HepG2 (cell line): ENCODE results near the gene OMA1. TPM values are rescaled to one million over a fixed set of nuclear protein-coding genes. Genes with fewer than 3 reads are reported as not detected.

Experiments used
- ATAC-seq: fragments of 200-7000 bp; cut with Tn5 transposase; 3 replicates; pipeline ENCODE4 v1.9.1; 2020; ENCODE audit warnings: mild to moderate bottlenecking, moderate library complexity
- BruUV-seq: library from RNA; stranded (reverse); fragments of 400-500 nt; replicated peaks from 2 replicates; lab custom pipeline; 2021; lab: Mats Ljungman, UMichigan
- CTCF ChIA-PET: fragments of 300-600 bp; formaldehyde crosslinking; extraction: SDS; loops from one replicate; lab custom pipeline; 2021; ENCODE audit warnings: low total read pairs, inconsistent platforms, low intra/inter-chr PET ratio; lab: Yijun Ruan, JAX
- POLR2A ChIA-PET: fragments of 350-600 bp; sonication (Branson Sonifier 250); formaldehyde crosslinking; loops from one replicate; lab custom pipeline; 2020; ENCODE audit warnings: antibody characterized with exemption, inconsistent platforms; lab: Yijun Ruan, JAX
- DNase-seq: peaks from one replicate; pipeline ENCODE4 v3.0.0-alpha.2; 2015; ENCODE audit warnings: low spot score
- FAIRE-seq: peaks from 3 replicates; lab custom pipeline; 2011; peaks lifted over from hg19 to GRCh38; lab: Jason Lieb, UNC
- H2AFZ ChIP-seq: one replicate; pipeline ENCODE4 v1.6.1; 2011; ENCODE audit warnings: low read length, inconsistent platforms
- H3K27ac ChIP-seq: fragments of 300-600 bp; 3 replicates; pipeline ENCODE4 v1.8.0; 2011; ENCODE audit warnings: mixed run types, mild to moderate bottlenecking, mixed read lengths, low read length, inconsistent platforms; ENCODE audit not compliant: insufficient read depth; ENCODE audit errors: extremely low read length
- H3K27me3 ChIP-seq, 2 experiments: fragments of 200-600 bp in 1 of 2; 2 replicates in 1 of 2; 3 replicates in 1 of 2; pipeline versions ENCODE4 v1.6.0 to v1.8.0; 2011; ENCODE audit warnings: low read length in 2 of 2, mild to moderate bottlenecking in 2 of 2, moderate library complexity in 2 of 2, inconsistent platforms in 1 of 2; ENCODE audit not compliant: insufficient read depth in 2 of 2, control insufficient read depth in 1 of 2
- H3K36me3 ChIP-seq, 2 experiments: fragments of 200-600 bp in 1 of 2; replicated peaks in 1 of 2; 2 replicates in 1 of 2; 3 replicates in 1 of 2; pipeline versions ENCODE4 v1.5.1 to v1.8.0; 2011; ENCODE audit warnings: low read length in 2 of 2, inconsistent platforms in 1 of 2; ENCODE audit not compliant: insufficient read depth in 2 of 2, control insufficient read depth in 1 of 2
- H3K4me1 ChIP-seq: 2 replicates; pipeline ENCODE4 v1.5.1; 2012; ENCODE audit warnings: low read length, inconsistent platforms; ENCODE audit not compliant: insufficient read depth
- H3K4me2 ChIP-seq: 2 replicates; pipeline ENCODE4 v1.6.0; 2011; ENCODE audit warnings: low read depth, low read length, inconsistent platforms
- H3K4me3 ChIP-seq, 3 experiments: fragments of 200-600 bp in 1 of 3; sonication (generic), shearing (Covaris generic) in 1 of 3; replicated peaks in 1 of 3; 2 replicates each; pipeline ENCODE4 v1.5.1; 2011 to 2016; ENCODE audit warnings: low read length in 3 of 3, inconsistent platforms in 2 of 3, low read depth in 2 of 3, mild to moderate bottlenecking in 2 of 3, control low read depth in 1 of 3, mixed read lengths in 1 of 3; ENCODE audit not compliant: insufficient read depth in 1 of 3
- H3K79me2 ChIP-seq: one replicate; pipeline ENCODE4 v1.6.1; 2011; ENCODE audit warnings: low read length, inconsistent platforms; ENCODE audit not compliant: insufficient read depth
- H3K9ac ChIP-seq: 2 replicates; pipeline ENCODE4 v1.6.0; 2011; ENCODE audit warnings: mild to moderate bottlenecking, low read depth, low read length, inconsistent platforms; ENCODE audit not compliant: insufficient read depth
- H3K9me3 ChIP-seq: 2 replicates; pipeline ENCODE4 v1.5.1; 2012; ENCODE audit warnings: mild to moderate bottlenecking, low read length
- H4K20me1 ChIP-seq: 2 replicates; pipeline ENCODE4 v1.6.0; 2011; ENCODE audit warnings: inconsistent platforms, mild to moderate bottlenecking, low read length, moderate library complexity; ENCODE audit not compliant: insufficient read depth
- HNF4A ChIP-seq: sonication (generic); formaldehyde crosslinking; IDR thresholded peaks from 2 replicates; pipeline ENCODE4 v1.4.0; 2020; ENCODE audit warnings: missing genetic modification reagents
- HNRNPUL1 ChIP-seq: fragments of 200-400 bp; formaldehyde crosslinking; IDR thresholded peaks from 2 replicates; pipeline ENCODE4 v1.6.1; 2017; ENCODE audit warnings: low read depth, mild to moderate bottlenecking, low read length, moderate library complexity
- IRX3 ChIP-seq: sonication (generic); formaldehyde crosslinking; IDR thresholded peaks from 2 replicates; pipeline ENCODE4 v1.8.1; 2023; ENCODE audit warnings: mild to moderate bottlenecking, low read depth, missing genetic modification reagents, borderline replicate concordance
- JUNB ChIP-seq: sonication (generic); formaldehyde crosslinking; IDR thresholded peaks from 2 replicates; pipeline ENCODE4 v1.8.0; 2022; ENCODE audit warnings: missing genetic modification reagents, mild to moderate bottlenecking, borderline replicate concordance
- ZNF180 ChIP-seq: sonication (generic); formaldehyde crosslinking; IDR thresholded peaks from 2 replicates; pipeline ENCODE4 v1.4.0; 2020; ENCODE audit warnings: low read depth, missing genetic modification reagents, borderline replicate concordance
- ZNF616 ChIP-seq: sonication (generic); formaldehyde crosslinking; IDR thresholded peaks from 2 replicates; pipeline ENCODE4 v1.5.0; 2020; ENCODE audit warnings: low read depth, mild to moderate bottlenecking, missing genetic modification reagents
- ZNF674 ChIP-seq: sonication (generic); formaldehyde crosslinking; IDR thresholded peaks from 2 replicates; pipeline ENCODE4 v1.5.0; 2020; ENCODE audit warnings: low read depth, mild to moderate bottlenecking, missing genetic modification reagents
- WGBS: methylation state at CpG from one replicate; pipeline ENCODE4 v1.1.6; 2017; ENCODE audit warnings: low lambda C conversion rate; 5-methylcytosine and 5-hydroxymethylcytosine counted together
- in situ Hi-C: cut with HindIII; loops from 2 replicates; pipeline ENCODE4 v1.10.0; 2017; ENCODE audit warnings: low pct_unique_long_range_greater_than_20kb; ENCODE audit not compliant: extremely low pct_ligation_motif_present
- intact Hi-C: fragments of 100-400 bp; cut with micrococcal nuclease; formaldehyde crosslinking; loops from one replicate; pipeline ENCODE4 v1.10.0; 2022; ENCODE audit not compliant: unreplicated experiment
- polyA plus RNA-seq, 8 experiments: library from polyadenylated mRNA; depleted of rRNA in 3 of 8; stranded (reverse) in 7 of 8; unstranded in 1 of 8; fragments of >200 nt; fragmentation: Illumina TruSeq in 4 of 8; extraction: Trizol in 4 of 8; gene quantifications; 2 replicates each; pipeline versions ENCODE4 v1.2.1 to v1.2.3, GENCODE V29; 2011 to 2016; ENCODE audit warnings: low read depth in 4 of 8, missing spikeins in 1 of 8, mixed read lengths in 1 of 8; ENCODE audit not compliant: insufficient read depth in 1 of 8
- total RNA-seq, 5 experiments: library from RNA; depleted of rRNA; stranded (reverse); fragments of >200 nt; fragmentation: Illumina TruSeq; extraction: Trizol; gene quantifications; 2 replicates each; pipeline ENCODE4 v1.2.3, GENCODE V29; 2016; ENCODE audit warnings: low read depth in 1 of 5

The OMA1 gene
- total and polyA plus RNA-seq, 2 of the 13 experiments (the other 11 are each of a cell fraction or from before 2014, with no cell fraction given), result 7.0 to 26.9 TPM

DNA sequence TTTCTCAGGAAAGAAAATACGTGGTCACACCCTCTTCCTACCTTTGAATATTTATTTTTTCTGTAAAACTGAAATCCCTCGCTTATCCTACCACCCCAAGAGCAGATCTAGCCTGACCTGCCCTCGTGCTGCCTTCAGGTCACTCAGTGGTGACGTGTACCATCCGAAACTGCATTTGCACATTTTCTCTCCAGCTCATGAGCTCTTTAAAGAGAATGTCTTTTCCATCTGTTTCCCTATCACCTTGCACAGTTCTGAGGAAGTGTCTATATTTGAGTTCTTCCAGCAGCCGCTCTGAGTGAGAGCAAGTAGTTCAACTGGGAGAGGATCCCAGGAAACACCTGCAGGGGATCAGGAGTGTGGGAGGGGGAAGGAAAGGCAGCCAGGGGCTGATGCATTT is 91.7 kb downstream of the OMA1 start:
- WGBS, result 65% methylated on average over 6 of the region's 6 CpGs
- TF ChIP-seq IRX3 (CRISPR knock-in tag), result no peak
- TF ChIP-seq JUNB, result no peak
- TF ChIP-seq ZNF616 (CRISPR knock-in tag), result no peak
- no peak for TF ChIP-seq ZNF674
- TF ChIP-seq ZNF180, result no peak
- no peak for ATAC-seq

GRCh38 chr1:58454385-58454784 is 92.1 kb downstream of the OMA1 start:
- POLR2A ChIA-PET, result interaction anchor here (1.2 kb wide), 1 partner anchor 87 kb away, joined by 3 read pairs; no protein-coding TSS in a partner anchor

More for the DNA sequence above, 91.7 kb downstream of the OMA1 start:
- in situ Hi-C loops (no loop called here), intact Hi-C loops (no loop called here)
- ChIA-PET POLR2A (no interaction called here), CTCF (no interaction called here)
- Histone ChIP-seq H3K4me2 (no peak overlapping the region), H3K79me2 (no peaks in the 10 kb centered on the region), H3K9me3 (no peaks in the 10 kb centered on the region), H3K9ac (no peak overlapping the region), H3K4me1 (peaks cover 48% of the 10 kb centered on the region), H2AFZ (no peak overlapping the region), H4K20me1 (no peaks in the 10 kb centered on the region), H3K36me3 (no peaks in the 10 kb centered on the region), H3K4me3 (no peak overlapping the region), H3K27me3 (no peaks in the 10 kb centered on the region), H3K27ac (no peak overlapping the region)
- FAIRE-seq, result no peak
- DNase-seq, result no peak
- BruUV-seq, result no TSS peak

More at GRCh38 chr1:58454385-58454784, 92.1 kb downstream of the OMA1 start:
- in situ Hi-C loops (no loop called here), intact Hi-C loops (no loop called here)
- no TSS peak for BruUV-seq
- Histone ChIP-seq H3K4me1 (peaks cover 48% of the 10 kb centered on the region), H3K27ac (no peak overlapping the region), H2AFZ (no peak overlapping the region), H4K20me1 (no peaks in the 10 kb centered on the region), H3K27me3 (no peaks in the 10 kb centered on the region), H3K36me3 (no peaks in the 10 kb centered on the region), H3K4me3 (peak overlapping the region in 1 of 3 experiments; percentile 16; a peak in 1 of 6 replicates), H3K9me3 (no peaks in the 10 kb centered on the region), H3K79me2 (no peaks in the 10 kb centered on the region), H3K4me2 (peak overlapping the region; percentile 46; the same call in 1 of the 2 replicates), H3K9ac (no peak overlapping the region)
- CTCF ChIA-PET, result no interaction called here
- peak; percentile 9 for DNase-seq
- TF ChIP-seq HNRNPUL1 (no peak), HNF4A (peak; percentile 21; the same call in 1 of the 2 replicates)
- peak; percentile 77 for ATAC-seq
- no peak for FAIRE-seq
- 65% methylated on average over 2 of the region's 11 CpGs for WGBS
